ENCODE results near the gene AKT1S1. TPM values are rescaled to one million over a fixed set of nuclear protein-coding genes. Genes with fewer than 3 reads are reported as not detected.

AKT1S1 gene
- total RNA-seq, 1 experiment from 2014 or later = 70.6 TPM

- H3K79me2 ChIP-seq (ENCODE audit: insufficient read depth, low read length) = no peaks in the 10 kb centered on the region
- H3K36me3 ChIP-seq (ENCODE audit: control insufficient read depth in 1 of 2, insufficient read depth in 2 of 2, low read length in 2 of 2) = peaks cover 4 to 7% of the 10 kb centered on the region in 2 experiments; a peak in 3 of 4 replicates
- POLR2A ChIA-PET = no interaction called here
- peaks cover 0 to 2% of the 10 kb centered on the region in 2 experiments; a peak in 1 of 4 replicates for H3K9me3 ChIP-seq (ENCODE audit: control insufficient read depth in 1 of 2, insufficient read depth in 1 of 2, low read depth in 1 of 2, low read length in 2 of 2)
- RAD21 ChIA-PET (ENCODE audit: low non-redundant PET in 1 of 2, low total read pairs in 2 of 2, uncharacterized antibody in 2 of 2, unreplicated experiment in 2 of 2) = no interaction called here
- H3K9ac ChIP-seq (ENCODE audit: low read length) = no peak overlapping the region
- H4K20me1 ChIP-seq (ENCODE audit: insufficient read depth) = no peaks in the 10 kb centered on the region
- DNase-seq (ENCODE audit: low read depth, low spot score) (no peak), ATAC-seq (no peak)
- H3K27me3 ChIP-seq (ENCODE audit: insufficient read depth, low read length) = no peaks in the 10 kb centered on the region
- peaks cover 6 to 24% of the 10 kb centered on the region in 2 experiments for H3K4me1 ChIP-seq (ENCODE audit: control insufficient read depth in 1 of 2, insufficient read depth in 2 of 2, low read length in 2 of 2)
- TF ChIP-seq SIN3A (IDR thresholded peaks at IDR 0.05; ENCODE audit: low read depth) = no peak
- no peak overlapping the region for H2AFZ ChIP-seq (ENCODE audit: low read depth, low read length, poor library complexity, severe bottlenecking)
- no peak overlapping the region for H3K27ac ChIP-seq (ENCODE audit: low read depth, low read length)
- no TSS peak for BruUV-seq (replicated peaks)
- no peaks in the 10 kb centered on the region for H3K9me2 ChIP-seq (ENCODE audit: insufficient read depth)
- intact Hi-C loops (cut with micrococcal nuclease) = no loop called here
- CTCF ChIA-PET = no interaction called here
- H3K4me2 ChIP-seq (ENCODE audit: low read length) = no peak overlapping the region
- H3K4me3 ChIP-seq (replicated peaks in 1 of 2; ENCODE audit: low read depth in 1 of 2, low read length in 2 of 2) = no peak overlapping the region
Measured at GRCh38 chr19:49887665-49888509, 10.7 kb upstream of the AKT1S1 start.

- H3K9me3 ChIP-seq (ENCODE audit: control insufficient read depth in 1 of 2, insufficient read depth in 1 of 2, low read depth in 1 of 2, low read length in 2 of 2) = peaks cover 0 to 6% of the 10 kb centered on the region in 2 experiments; a peak in 1 of 4 replicates
- ChIA-PET CTCF (no interaction called here), RAD21 (ENCODE audit: low non-redundant PET in 1 of 2, low total read pairs in 2 of 2, uncharacterized antibody in 2 of 2, unreplicated experiment in 2 of 2) (no interaction called here), POLR2A (interaction anchor here (1.3 kb wide), 1 partner anchor 10 kb away, joined by 3 read pairs; the partner anchor contains the start of gene AKT1S1)
- H3K79me2 ChIP-seq (ENCODE audit: insufficient read depth, low read length) = no peaks in the 10 kb centered on the region
- no peak overlapping the region for H3K4me2 ChIP-seq (ENCODE audit: low read length)
- BruUV-seq (replicated peaks) = no TSS peak
- no peak overlapping the region for H3K27ac ChIP-seq (ENCODE audit: low read depth, low read length)
- H2AFZ ChIP-seq (ENCODE audit: low read depth, low read length, poor library complexity, severe bottlenecking) = no peak overlapping the region
- H3K36me3 ChIP-seq (ENCODE audit: control insufficient read depth in 1 of 2, insufficient read depth in 2 of 2, low read length in 2 of 2) = peaks cover 11 to 12% of the 10 kb centered on the region in 2 experiments; a peak in 3 of 4 replicates
- peaks cover 6 to 24% of the 10 kb centered on the region in 2 experiments for H3K4me1 ChIP-seq (ENCODE audit: control insufficient read depth in 1 of 2, insufficient read depth in 2 of 2, low read length in 2 of 2)
- no peaks in the 10 kb centered on the region for H3K27me3 ChIP-seq (ENCODE audit: insufficient read depth, low read length)
- ATAC-seq = no peak
- DNase-seq (ENCODE audit: low read depth, low spot score) = no peak
- H4K20me1 ChIP-seq (ENCODE audit: insufficient read depth) = no peaks in the 10 kb centered on the region
- no peak overlapping the region for H3K9ac ChIP-seq (ENCODE audit: low read length)
- intact Hi-C loops (cut with micrococcal nuclease) = no loop called here
- H3K4me3 ChIP-seq (replicated peaks in 1 of 2; ENCODE audit: low read depth in 1 of 2, low read length in 2 of 2) = no peak overlapping the region
- H3K9me2 ChIP-seq (ENCODE audit: insufficient read depth) = no peaks in the 10 kb centered on the region
- TF ChIP-seq SRF (IDR thresholded peaks at IDR 0.05; ENCODE audit: low read depth) = no peak
- no peak for TF ChIP-seq JUND (IDR thresholded peaks at IDR 0.05)
- no peak for TF ChIP-seq CEBPB (IDR thresholded peaks at IDR 0.05; ENCODE audit: low read depth)
- TF ChIP-seq YY1 (IDR thresholded peaks at IDR 0.05; ENCODE audit: extremely low read depth, insufficient replicate concordance, low read depth, low read length) = no peak
- no peak for TF ChIP-seq SIN3A (IDR thresholded peaks at IDR 0.05; ENCODE audit: low read depth)
- no peak for TF ChIP-seq REST (IDR thresholded peaks at IDR 0.05; ENCODE audit: low read depth)
- TF ChIP-seq ATF3 (IDR thresholded peaks at IDR 0.05) = no peak
- TF ChIP-seq ZFX (IDR thresholded peaks at IDR 0.05) = no peak
- no peak for TF ChIP-seq TCF7L2 (IDR thresholded peaks at IDR 0.05; ENCODE audit: borderline replicate concordance, extremely low read depth, insufficient read depth, insufficient read length)
- no peak for TF ChIP-seq SP1 (IDR thresholded peaks at IDR 0.05; ENCODE audit: low read depth)
- TF ChIP-seq POLR2AphosphoS5 (IDR thresholded peaks at IDR 0.05; ENCODE audit: low read depth, low read length) = no peak
- TF ChIP-seq RAD21 (IDR thresholded peaks at IDR 0.05; ENCODE audit: low read depth) = no peak
- TF ChIP-seq POLR2A (IDR thresholded peaks at IDR 0.05; ENCODE audit: borderline replicate concordance, extremely low read depth, insufficient read depth, insufficient read length) = no peak
- TF ChIP-seq CBX3 (IDR thresholded peaks at IDR 0.05; ENCODE audit: low read depth) = no peak
Measured at GRCh38 chr19:49887037-49887664, 10.0 kb upstream of the AKT1S1 start.
